ENCODE measurements around the gene AGAP1. TPM values are rescaled to one million over a fixed set of nuclear protein-coding genes. Genes with fewer than 3 reads are reported as not detected.

Gene AGAP1
- total RNA-seq, 1 experiment from 2014 or later, result 25.8 TPM

DNA sequence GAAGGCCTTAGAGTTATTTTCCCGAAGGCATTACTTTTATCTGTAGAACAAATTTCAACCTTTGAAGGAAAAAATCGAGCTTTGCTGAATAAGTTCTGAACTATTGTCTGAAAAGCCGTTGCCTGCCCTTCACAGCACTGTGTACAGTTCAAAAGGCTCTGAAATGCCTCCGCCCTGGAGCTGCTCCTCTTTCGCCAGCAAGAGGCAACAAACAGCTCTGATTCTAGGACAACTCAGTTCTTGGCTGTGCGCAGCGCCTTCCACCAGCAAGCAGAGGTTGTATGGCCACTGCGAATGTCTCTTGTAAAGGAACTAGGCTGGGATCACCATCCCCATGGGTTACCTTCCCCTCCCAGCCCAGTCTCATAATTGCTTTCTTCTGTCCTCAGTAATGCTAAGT lies 365.8 kb downstream of the AGAP1 start:
- H3K23ac ChIP-seq (ENCODE audit: insufficient read length, low read depth, low read length), result no peak overlapping the region
- no peak overlapping the region for H3K4ac ChIP-seq (ENCODE audit: low read depth, low read length)
- Mint-ChIP-seq H3K27me3 (ENCODE audit: low read depth) (no peaks in the 10 kb centered on the region), H3K36me3 (ENCODE audit: insufficient read depth in 1 of 3, low read depth in 3 of 3) (no peaks in the 10 kb centered on the region; a peak in 1 of 7 replicates), H3K27ac (peak overlapping the region in 1 of 3 experiments; percentile 15; a peak in 2 of 7 replicates), H3K4me1 (peaks cover 10 to 23% of the 10 kb centered on the region in 2 experiments), H3K9me3 (no peaks in the 10 kb centered on the region), H3K4me3 (no peak overlapping the region)
- H3T11ph ChIP-seq (ENCODE audit: low read length), result no peak overlapping the region
- H3K9me3 ChIP-seq (ENCODE audit: control insufficient read depth, low read depth, low read length), result no peaks in the 10 kb centered on the region
- no peak overlapping the region for H3K27ac ChIP-seq (ENCODE audit: insufficient read length, low read depth, low read length)
- H3K23me2 ChIP-seq (ENCODE audit: insufficient read length, low read depth, low read length, poor library complexity, severe bottlenecking), result no peaks in the 10 kb centered on the region
- no peak overlapping the region for H4K8ac ChIP-seq (replicated peaks; ENCODE audit: insufficient read length, low read depth, low read length)
- H2BK20ac ChIP-seq (ENCODE audit: low read depth, low read length, poor library complexity, severe bottlenecking), result no peak overlapping the region
- H4K5ac ChIP-seq (ENCODE audit: insufficient read length, low read depth, low read length), result no peak overlapping the region
- H2AK5ac ChIP-seq (ENCODE audit: insufficient read length, low read length), result no peak overlapping the region
- H3K14ac ChIP-seq (ENCODE audit: insufficient read depth, low read length), result peak overlapping the region; percentile 52; the same call in 1 of the 2 replicates
- H3K9ac ChIP-seq (ENCODE audit: extremely low read depth, insufficient read length, low read length), result no peak overlapping the region
- H4K20me1 ChIP-seq (ENCODE audit: control insufficient read depth, insufficient read depth, insufficient read length), result no peaks in the 10 kb centered on the region
- H2BK5ac ChIP-seq (ENCODE audit: insufficient read length, low read length), result no peak overlapping the region
- no peak overlapping the region for H2AFZ ChIP-seq (ENCODE audit: low read length)
- no peak overlapping the region for H3K4me2 ChIP-seq (ENCODE audit: insufficient read depth, insufficient read length, low read length)
- no peak overlapping the region for H2BK120ac ChIP-seq (ENCODE audit: low read depth, low read length, poor library complexity, severe bottlenecking)
- no CpG with 5 or more reads among the region's 8 CpGs for whole genome bisulfite sequencing (ENCODE audit: extremely low coverage, insufficient read length, low lambda C conversion rate)
- H4K91ac ChIP-seq (ENCODE audit: insufficient read length, low read depth, low read length), result no peak overlapping the region
- no peak overlapping the region for H2BK15ac ChIP-seq (ENCODE audit: low read depth, low read length)
- no peaks in the 10 kb centered on the region for H3K79me1 ChIP-seq (ENCODE audit: insufficient read depth, low read depth, low read length, poor library complexity, severe bottlenecking)
- DNase-seq, result no peak
- no peak overlapping the region for H2BK12ac ChIP-seq (ENCODE audit: insufficient read length, low read depth, low read length)
- H3K56ac ChIP-seq (ENCODE audit: insufficient read length, low read depth, low read length), result no peak overlapping the region
- TF ChIP-seq, protein P1, sequence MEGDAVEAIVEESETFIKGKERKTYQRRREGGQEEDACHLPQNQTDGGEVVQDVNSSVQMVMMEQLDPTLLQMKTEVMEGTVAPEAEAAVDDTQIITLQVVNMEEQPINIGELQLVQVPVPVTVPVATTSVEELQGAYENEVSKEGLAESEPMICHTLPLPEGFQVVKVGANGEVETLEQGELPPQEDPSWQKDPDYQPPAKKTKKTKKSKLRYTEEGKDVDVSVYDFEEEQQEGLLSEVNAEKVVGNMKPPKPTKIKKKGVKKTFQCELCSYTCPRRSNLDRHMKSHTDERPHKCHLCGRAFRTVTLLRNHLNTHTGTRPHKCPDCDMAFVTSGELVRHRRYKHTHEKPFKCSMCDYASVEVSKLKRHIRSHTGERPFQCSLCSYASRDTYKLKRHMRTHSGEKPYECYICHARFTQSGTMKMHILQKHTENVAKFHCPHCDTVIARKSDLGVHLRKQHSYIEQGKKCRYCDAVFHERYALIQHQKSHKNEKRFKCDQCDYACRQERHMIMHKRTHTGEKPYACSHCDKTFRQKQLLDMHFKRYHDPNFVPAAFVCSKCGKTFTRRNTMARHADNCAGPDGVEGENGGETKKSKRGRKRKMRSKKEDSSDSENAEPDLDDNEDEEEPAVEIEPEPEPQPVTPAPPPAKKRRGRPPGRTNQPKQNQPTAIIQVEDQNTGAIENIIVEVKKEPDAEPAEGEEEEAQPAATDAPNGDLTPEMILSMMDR (conservative IDR thresholded peaks at IDR 0.05), result no peak
- H3K18ac ChIP-seq (ENCODE audit: insufficient read length, low read depth, low read length), result no peak overlapping the region
- no peaks in the 10 kb centered on the region for H3K27me3 ChIP-seq (ENCODE audit: insufficient read depth, low read length)
- H3K79me2 ChIP-seq (ENCODE audit: insufficient read depth, low read length), result no peaks in the 10 kb centered on the region
- no peaks in the 10 kb centered on the region; the same call in 1 of the 2 replicates for H3K4me1 ChIP-seq (ENCODE audit: insufficient read depth, low read length)

Data from H9 (cell line).